HG03039 (cell line): ENCODE results near the gene GMFB.

Experiments used
- ATAC-seq: cut with Tn5 transposase; IDR thresholded peaks from one replicate; pipeline ENCODE4 v1.9.1; 2021; ENCODE audit warnings: mild to moderate bottlenecking, moderate library complexity; ENCODE audit not compliant: unreplicated experiment

Gene GMFB

DNA sequence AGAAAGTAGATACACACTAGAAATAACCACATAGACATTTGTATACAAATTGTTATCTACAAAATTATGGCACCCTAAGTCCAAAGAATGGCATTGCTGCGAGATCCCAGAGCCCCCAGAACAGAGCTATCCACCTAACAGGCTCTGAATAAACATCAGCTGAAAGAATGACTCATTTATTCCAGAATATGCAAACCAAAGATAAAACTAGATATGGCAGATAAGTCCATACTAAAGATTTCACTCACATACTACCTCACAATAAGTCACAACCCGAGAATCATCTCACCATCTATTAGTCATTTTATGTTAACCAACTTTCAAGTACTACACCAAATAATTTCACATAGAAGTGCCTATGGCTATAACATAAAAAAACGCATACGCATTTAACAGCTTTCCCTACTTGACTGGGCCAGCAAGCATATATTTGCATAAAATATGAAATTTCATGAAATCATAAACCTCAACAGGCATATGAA is 53.2 kb downstream of the GMFB start:
- no peak for ATAC-seq

GRCh38 chr14:54428527-54428926 is 60.3 kb downstream of the GMFB start:
- ATAC-seq: no peak

DNA sequence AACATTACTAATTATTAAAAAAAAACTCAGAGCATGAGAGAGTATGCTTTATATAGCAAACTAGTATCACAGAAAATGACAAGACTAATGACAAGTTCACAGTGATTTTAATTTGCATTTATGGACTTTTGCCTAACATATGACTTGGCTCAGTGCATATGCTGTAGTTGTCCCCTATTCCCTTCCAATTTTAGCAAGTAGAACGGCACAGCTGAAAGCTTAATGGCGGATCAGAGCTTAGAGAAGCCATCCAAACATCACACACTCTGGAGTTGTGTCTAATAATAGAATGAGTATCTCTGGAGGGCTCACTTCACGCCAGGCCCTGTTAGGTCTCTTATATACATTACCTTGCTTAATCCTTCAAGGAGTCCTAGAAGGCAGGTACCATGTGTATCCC is 60.9 kb downstream of the GMFB start:
- ATAC-seq: no peak

DNA sequence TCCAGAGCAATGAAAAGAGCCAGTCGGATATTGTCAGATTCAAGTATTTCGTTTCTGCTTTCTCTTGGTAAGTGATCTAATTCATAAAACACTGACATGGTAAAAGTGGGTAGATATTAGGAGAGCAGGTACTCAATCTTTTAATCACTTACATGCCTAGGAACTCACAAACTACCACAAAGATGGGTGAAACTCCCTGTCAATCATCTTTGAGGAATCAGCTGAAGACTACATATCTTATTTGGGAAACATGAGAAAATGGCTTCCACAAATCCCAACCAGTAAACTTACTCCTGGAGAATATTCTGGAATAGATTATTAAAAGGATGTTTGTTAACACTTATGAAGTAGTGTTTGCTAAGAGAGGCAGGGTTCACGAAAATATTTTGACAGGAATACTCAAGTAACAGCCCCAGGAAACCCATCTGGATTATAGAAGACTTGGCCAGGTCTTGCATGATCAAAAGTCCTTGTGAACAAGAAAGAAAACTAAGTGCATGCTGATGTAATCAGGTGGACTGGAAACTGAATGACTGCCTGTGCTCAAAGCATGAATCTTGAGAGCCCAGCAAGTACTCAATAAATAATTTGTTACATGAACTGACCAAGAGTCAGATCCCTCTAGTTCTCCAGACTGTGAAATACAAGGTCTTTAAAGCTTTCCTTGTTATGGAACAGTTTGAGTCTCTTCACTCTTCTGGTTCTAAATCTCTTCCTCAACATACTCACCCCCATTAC is 63.1 kb downstream of the GMFB start:
- ATAC-seq: no peak

DNA sequence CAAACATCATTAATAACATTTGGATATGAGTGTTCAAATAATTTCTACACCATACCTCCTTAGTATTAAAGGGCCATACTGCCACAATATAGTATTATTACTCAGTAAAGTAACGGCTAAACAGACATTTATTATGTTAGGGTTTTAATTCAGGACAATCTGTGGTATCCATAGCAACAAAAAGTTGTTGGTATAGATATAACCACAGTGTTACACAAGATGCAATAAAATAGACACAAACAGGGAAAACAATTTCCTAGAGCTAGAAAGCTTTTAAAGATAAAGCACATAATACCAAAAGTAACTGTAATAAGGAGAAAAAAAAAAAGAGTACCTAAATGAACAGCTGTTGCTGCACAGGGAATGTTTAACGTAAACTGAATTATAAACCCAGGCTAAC is 63.7 kb downstream of the GMFB start:
- ATAC-seq: no peak
